ENCODE measurements around the gene MAN1A1. TPM values are rescaled to one million over a fixed set of nuclear protein-coding genes. Genes with fewer than 3 reads are reported as not detected.

The MAN1A1 gene
- polyA plus RNA-seq, 3 donors: 19.1 to 50.1 (median 37.5) TPM

DNA sequence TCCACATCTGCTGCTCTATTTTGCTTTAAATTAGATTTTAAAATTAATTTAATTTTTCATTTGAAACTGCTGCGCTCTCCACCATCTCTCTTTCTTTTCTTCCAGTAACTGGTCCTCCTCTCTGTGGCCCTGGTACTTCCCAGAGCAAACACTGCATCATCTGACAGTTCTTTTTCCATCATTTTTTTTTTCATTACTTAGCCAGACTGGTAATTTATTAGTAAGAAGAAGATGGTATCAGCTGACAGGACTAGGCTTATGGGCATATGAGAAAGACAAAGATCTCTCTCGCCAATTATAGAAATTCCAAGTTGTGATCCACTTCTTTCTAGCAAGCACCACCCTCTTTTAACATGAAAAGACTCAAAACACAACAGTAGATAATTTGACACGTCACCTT, 197.4 kb downstream of the MAN1A1 start:
- H3K27ac ChIP-seq (ENCODE audit: low read depth, low read length): no peak overlapping the region
- 80 to 95% (median 90%) methylated on average over 3 of the region's 3 CpGs for WGBS, 3 donors

DNA sequence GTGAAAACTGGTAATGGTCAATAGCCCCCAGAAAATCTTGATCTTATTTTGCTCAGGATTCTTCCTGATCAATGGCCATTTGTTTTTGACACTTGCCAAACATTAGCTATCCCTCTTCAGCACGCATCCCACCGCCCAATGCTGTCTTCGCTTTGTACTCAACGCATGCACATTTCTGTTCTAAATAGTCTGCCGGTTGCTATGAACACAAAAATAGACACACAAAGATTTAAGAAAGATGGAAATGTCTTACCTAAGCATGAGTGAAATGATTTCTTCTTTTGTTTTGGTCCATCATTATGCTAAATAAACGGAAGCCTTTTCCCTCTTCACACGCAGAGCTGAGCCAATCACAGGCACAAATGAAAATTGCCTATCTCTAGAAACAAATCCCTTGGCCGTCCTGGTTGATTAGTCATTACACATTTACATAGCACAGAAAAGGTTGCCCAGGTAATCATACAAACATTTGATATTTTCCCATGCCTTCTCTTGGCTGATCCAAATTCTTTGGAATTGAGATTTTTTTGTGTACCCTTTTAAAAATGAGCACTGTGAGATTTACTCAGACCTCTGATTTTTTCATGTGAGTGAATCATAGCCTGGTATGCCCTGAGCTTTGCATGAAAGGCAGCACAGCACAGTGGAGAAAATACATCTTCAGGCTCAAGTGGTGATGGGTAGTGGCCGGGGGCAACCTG, 200.6 kb downstream of the MAN1A1 start:
- WGBS, 3 donors: 66 to 79% (median 74%) methylated on average over 9 of the region's 9 CpGs
- no peak overlapping the region for H3K27ac ChIP-seq (ENCODE audit: low read depth, low read length)

DNA sequence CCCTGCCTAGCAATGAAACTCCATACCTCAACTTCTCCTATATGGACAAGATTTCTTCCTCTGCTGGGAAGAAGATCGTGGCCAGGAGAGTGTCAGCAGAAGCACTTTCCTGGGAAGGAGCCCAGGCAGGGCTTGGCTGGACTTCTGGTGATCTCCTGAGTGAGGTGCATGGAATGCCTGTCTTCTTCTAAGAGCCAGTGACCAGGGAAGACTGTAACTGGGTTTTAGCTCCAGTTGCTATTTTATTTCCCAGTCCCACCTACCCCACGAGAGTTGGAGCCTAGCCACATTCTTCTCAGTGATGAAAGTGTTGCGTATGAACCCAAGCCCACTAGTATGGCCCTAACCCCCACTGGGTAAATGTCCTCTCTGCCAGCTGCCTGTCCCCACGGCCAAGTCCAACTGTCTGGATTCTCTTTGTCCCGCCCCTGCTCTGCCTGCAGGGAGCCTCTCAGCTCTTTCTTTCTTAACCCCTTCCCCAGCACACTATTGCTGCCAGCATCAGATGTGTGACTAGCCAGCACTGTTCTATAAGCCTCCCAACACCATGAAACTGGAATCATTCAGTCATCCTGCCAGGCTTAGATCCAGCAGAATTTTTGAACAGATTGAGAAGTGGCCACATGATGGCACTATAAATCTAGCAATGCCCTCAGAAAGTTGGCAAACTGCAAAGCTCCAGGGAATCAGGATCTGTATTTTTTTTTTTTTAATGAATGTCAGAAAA, 201.3 kb downstream of the MAN1A1 start:
- H3K27ac ChIP-seq (ENCODE audit: low read depth, low read length): no peak overlapping the region
- WGBS, 3 donors: 32 to 41% (median 37%) methylated on average over 5 of the region's 5 CpGs

DNA sequence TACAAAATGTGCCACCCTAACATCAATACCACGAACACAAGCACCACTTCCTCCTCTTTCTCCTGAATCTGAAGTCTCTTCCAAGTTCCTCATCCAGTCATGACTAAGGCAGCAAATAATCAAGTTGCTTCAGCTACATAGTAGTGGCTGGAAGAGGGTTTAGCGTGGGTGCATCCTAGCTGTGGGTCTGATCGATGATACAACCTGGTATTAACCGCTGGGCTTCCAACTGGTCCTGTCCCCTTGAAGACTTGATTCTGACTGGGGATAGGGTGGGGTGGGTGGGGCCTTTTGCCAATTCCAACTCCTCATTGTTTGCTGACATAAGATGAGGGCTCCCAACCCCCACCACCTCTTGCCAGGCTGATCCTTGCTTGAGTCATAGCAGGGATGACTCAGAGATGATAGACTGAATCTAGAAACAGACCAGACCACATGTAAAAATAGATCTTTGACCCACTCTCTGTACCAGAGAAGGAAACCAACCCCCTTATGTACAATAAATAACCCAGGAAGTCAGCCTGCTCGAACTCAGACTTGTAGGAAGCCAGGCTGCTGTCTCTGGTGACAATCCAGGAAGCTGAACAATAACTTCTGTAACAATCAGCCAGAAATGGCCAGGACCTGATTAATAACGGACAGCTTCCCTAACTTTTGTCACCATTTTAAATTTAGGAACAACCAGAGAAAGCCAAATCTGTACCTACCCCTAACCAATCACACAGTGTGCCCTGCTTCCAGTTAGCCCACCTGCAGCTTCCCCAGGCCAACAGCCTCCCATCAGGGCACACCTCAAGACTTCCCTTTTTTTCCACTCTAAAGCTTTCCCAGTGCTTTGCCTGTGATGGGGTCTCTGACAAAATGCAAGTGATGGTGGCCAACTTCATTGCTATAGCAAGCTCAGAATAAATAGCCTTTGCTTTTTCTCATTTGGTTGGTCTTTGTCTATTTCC, 202.2 kb downstream of the MAN1A1 start:
- no peak overlapping the region for H3K27ac ChIP-seq (ENCODE audit: low read depth, low read length)
- 26 to 79% (median 36%) methylated on average over 6 of the region's 6 CpGs for WGBS, 3 donors

DNA sequence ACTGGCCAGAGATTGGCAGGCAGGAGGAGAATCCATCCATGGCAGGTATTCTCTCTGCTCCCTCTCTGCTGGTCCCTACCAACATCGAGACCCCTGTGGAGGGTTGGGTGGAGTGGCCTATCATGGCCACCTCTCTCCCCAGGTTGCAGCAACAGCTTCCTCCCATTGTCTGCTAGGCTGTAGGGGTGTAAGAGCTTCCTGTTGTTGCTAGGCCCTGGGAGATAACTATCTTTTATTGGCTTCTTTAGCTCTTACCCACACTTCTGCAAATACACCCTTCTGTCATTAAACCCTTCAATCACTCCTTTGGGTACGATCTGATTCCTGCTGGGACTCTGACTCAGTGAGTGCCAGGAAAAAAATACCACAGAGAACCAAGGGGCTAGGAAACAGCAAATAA, 204.4 kb downstream of the MAN1A1 start:
- 37 to 74% (median 51%) methylated on average over 2 of the region's 2 CpGs for WGBS, 3 donors
- no peak overlapping the region for H3K27ac ChIP-seq (ENCODE audit: low read depth, low read length)

DNA sequence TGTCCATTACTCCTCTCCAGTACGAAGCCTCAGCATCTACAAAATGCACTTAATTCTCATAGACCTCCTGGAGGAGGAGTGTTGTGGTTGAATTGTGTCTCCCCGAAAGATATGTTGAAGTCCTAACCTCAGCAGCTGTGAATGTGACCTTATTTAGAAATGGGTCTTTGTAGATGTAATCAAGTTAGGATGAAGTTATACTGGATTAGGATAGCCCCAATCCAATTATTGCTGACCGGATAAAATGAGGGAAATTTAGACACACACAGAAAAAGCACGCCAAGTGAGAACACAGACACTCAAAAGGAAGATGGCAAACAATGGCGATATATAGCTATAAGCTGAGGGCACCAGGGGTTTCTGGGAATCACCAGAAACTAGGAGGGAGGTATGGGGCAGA, 206.9 kb downstream of the MAN1A1 start:
- H3K27ac ChIP-seq (ENCODE audit: low read depth, low read length): no peak overlapping the region
- WGBS, 3 donors: 95 to 97% (median 96%) methylated on average over 5 of the region's 5 CpGs

DNA sequence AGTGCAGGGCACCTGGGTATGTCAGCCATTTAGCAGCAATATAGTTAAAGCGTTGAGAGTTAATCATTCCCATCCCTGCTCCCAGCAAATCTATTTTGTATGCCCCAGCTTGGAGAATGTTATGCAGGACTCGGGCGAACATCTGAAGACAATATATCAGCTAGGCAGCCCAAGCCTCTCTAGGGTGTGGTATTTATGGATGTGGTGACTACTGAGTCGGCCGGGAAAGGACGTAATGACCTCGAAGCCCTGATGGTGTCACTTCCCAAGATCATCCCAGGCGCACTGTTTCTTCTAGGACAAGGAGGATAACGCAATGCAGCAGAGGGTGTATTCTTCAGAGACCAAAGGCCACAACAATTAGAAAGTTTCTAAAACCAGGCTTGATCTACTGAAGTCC, 207.5 kb downstream of the MAN1A1 start:
- 85 to 93% (median 89%) methylated on average over 9 of the region's 9 CpGs for WGBS, 3 donors
- H3K27ac ChIP-seq (ENCODE audit: low read depth, low read length): no peak overlapping the region

DNA sequence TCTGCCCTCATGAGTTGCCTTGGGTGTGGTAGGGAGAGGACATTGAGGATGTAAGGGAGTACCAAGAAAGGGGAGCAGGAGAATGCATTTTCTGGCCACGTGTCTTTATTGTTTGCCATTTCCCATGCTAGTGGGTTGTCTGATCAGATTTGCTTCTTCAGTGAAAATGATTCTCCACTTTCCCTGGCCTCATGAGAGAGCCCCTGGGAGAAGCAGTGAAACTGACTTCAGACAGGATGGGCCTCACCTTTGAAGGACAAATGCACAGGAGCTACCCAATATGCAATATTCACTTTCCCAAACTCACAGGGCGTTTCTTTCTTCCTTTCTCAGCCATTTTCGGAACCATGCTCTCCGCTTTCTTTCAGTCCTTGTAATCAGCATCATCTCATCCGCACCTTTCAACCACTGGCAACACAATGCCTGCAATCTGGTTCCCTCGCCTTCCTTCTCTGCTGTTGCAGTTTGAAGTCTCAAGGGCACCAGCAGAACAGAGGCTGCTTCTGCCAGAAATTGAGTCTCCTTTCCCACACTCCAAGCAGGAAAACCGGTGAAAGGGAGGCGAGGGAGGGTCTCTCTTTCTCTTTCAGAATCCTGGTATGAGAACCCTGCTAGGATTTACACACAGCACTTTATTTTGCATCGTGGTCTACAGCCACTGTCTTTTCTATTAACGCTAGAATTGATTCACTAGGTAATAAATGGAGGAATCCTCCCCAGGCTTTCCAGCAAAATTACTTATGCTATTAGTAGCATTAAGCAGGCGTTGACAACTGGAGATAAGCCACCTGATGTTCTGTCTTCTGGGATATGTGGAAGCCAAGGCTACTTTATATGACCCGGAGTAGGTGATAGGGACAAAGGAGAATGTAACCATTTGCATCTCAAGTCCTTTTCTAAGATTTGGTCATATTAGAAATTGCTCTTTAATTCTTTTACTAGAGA, 209.1 kb downstream of the MAN1A1 start:
- WGBS, 3 donors: 69 to 86% (median 85%) methylated on average over 12 of the region's 12 CpGs
- H3K27ac ChIP-seq (ENCODE audit: low read depth, low read length): no peak overlapping the region

DNA sequence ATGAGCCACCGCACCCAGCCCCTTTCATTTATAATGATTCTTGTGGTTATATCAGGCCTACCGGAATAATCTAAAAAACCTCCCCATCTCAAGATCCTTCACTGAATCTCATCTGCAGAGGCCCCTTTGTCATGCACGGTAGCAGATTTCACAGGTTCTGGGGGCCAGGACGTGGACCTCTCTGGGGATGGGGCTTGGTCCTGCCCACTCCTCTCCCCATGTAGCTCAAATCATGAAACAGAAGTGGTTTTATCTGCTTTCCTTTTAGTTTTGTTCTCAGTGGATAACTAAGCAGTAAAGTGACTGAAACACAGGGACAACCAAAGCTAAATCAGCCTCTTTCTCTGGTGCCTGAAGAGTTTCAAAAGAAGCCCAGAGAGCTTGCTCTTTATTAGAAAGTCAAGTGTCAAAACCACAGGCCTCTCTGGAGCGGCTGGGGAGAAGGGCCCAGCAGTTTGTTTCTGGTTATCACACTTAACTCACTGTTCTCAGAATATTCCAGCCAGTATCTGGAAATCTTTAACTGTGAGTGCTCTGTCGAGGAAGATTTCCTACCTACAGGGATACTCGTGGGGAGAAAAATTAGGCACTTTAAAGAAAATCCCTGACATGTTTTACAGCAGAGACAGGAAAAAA, 210.5 kb downstream of the MAN1A1 start:
- H3K27ac ChIP-seq (ENCODE audit: low read depth, low read length): no peak overlapping the region
- 67 to 76% (median 69%) methylated on average over 7 of the region's 7 CpGs for WGBS, 3 donors

DNA sequence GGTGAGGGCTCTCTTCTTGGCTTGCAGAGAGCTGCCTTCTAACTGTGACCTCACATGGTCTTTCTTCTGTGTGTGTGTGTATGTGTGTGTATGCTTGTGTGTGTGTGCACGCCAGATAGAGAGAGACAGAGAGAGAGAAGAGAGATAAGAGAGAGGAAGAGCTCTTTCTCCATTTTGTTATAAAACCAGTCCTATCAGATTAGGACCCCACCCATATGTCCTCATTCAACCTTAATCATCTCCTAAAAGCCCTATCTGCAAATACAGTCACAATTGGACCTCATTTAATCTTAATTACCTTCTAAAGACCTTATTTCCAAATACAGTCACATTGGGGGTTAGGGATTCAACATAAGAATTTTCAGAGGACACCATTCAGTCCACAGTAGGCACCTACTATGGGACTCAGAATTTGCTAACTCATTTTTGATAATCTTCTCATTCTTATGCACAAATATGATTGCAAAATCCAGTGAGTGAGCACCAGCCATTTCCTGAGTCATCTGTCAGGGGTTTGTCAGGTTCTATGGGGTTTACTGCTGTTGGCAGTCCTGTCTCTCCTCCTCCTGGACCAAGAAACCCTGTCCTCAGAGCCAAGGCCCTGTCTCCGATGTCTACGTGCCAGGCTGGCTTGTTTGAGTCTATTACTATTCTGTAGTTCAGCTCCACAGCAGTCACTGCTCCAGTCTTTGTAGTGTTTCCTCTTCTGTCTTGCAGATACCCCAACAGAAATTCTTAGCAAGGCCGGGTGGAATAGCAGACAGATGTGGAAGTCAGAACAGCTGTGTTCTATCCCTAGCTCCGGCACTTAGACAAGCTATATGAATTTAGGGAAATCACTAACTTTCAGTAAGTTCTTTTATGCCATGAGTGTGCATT, 212.1 kb downstream of the MAN1A1 start:
- H3K27ac ChIP-seq (ENCODE audit: low read depth, low read length): no peak overlapping the region
- 51 to 69% (median 66%) methylated on average over 5 of the region's 5 CpGs for WGBS, 3 donors

DNA sequence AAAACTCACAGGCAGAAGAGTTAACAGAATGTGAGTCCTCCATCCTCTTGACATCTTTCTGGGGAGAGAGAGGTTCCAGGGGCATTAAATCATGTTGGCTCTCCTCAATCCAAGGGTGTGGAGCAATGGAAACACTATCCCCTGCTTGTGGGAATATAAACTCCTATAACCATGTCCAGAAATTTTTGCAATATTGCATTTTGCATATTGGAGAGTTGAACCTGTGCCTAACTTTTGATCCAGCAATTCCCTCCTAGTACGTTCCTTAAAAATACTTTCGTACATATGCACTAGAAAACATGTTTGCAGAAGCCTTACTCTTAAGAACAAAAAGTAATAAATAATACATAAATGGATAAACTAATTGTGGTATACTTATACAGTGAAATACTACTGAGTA, 214.8 kb downstream of the MAN1A1 start:
- no peak overlapping the region for H3K27ac ChIP-seq (ENCODE audit: low read depth, low read length)
- 65 to 95% (median 78%) methylated on average over 2 of the region's 2 CpGs for WGBS, 3 donors

DNA sequence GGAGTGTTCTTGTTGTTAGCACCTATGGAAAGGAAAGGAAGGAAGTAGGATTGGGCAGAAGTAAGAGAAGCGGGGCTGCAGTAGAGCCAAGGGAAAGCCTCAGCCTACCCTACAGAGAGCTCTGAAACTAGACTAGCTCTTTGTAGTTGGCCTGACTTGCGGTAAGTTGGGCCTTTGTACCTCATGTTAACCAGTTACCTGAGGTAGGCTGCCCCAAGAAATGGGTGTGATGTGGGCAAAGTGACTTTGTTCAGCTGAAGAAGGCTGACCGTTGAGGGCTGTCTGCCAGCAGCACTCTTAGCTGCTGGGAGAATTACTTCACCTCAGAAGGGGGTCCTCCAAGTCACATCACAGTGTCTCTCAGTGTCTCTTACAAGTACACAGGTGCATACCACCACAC, 216.2 kb downstream of the MAN1A1 start:
- WGBS, 3 donors: 87 to 97% (median 94%) methylated on average over 3 of the region's 3 CpGs
- no peak overlapping the region for H3K27ac ChIP-seq (ENCODE audit: low read depth, low read length)

DNA sequence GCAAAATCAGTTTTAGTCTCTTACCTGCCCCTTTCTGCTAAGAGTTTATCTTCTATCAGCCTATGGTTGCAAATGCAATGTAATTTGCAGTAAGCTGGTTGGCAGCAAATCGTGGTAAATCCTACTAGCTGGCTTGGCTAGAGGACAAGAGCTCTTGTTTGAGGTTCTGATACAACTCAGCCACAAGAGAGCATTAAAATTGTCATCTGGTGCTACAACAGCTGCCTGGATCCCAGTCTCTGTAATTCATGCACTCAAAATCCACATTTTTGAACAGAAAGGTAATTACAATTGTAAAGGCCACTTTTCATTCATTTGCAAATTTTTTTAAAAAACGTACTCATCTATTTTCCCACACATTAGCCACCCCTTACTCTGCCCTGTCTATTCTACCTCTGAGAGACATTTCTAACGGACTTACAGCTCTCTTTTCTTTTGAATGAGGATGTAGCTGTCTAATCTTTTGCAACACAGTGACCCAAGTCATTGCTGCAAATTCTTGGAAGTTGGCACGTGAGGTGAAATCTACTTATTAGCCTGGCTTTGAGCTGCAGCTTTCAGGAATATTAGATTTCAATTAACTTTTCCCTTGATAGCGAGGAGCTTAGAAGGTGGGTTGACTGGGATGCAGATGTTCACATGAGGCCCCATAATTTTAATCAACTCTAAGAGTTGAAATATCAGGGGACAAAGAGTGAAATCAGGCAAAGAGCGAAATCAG, 217.1 kb downstream of the MAN1A1 start:
- WGBS, 3 donors: 61 to 66% (median 63%) methylated on average over 6 of the region's 6 CpGs
- no peak overlapping the region for H3K27ac ChIP-seq (ENCODE audit: low read depth, low read length)

DNA sequence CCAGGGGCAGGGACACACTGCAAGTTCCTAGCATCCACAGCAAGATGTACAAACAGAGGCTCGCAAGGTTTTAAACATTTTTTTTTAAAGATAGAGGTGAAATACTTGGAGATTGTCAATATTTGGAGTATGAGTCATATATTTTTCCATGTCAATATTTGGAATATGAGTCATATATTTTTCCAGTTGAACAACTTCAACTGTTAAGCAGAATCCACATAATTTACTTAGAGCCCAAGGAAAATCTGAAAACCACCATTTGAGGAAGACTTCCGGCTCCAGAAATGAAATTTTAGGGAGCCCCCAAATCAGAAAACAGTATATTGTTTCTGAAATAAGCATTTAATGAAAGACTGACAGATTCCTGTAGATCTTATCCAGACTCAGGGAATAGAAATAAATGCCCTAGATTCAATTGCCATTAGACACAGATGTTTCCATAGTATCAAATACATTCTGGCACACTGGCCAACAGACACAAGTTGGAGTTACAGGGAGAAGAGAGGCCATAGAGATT, 219.5 kb downstream of the MAN1A1 start:
- 35 to 68% (median 66%) methylated on average over 2 of the region's 2 CpGs for WGBS, 3 donors

DNA sequence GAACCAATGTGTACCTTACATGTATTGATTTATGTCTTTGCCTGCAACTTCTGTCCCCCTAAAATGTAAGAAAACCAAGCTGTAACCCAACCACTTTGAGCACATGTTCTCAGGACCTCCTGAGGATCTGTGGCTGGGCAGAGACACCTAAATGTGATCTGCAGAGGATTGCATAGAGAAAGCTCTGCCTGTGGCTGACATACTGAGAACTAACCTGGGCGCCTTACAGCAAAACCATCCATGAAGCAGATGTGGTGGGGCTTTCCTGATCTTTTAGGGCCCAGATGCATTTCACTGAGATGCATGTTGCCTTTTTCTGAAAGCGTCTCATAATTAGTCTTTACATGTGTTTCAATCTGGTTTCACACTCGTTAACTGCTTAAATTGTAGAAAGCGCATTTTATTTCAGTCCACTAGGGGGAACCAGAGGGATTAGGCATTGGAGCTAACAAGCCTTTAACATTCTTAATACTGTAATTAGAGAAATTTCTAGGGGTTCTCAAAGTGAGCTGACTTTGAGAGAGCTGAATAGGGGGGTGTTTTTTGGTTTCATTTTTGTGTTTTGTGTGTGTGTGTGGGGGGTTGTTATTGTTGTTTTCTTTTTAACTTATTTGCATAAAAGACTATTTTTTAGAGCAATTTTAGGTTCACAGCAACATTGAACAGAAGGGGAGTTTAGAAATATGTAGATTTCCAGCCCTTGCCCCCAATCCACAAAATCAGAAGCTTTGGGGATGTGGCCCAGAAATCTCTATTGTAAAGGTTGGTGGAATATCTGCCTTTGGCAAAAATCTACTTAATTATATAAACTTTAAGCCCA, 220.2 kb downstream of the MAN1A1 start:
- no peak overlapping the region for H3K27ac ChIP-seq (ENCODE audit: low read depth, low read length)
- WGBS, 3 donors: 21 to 34% (median 25%) methylated on average over 4 of the region's 4 CpGs

More for the DNA sequence above, 219.5 kb downstream of the MAN1A1 start:
- H3K27ac ChIP-seq (ENCODE audit: low read depth, low read length): no peak overlapping the region

All from adipose tissue (tissue), 3 donors.